H1 (cell line): Measurements from ENCODE around the gene ZNF3. TPM values are rescaled to one million over a fixed set of nuclear protein-coding genes. Genes with fewer than 3 reads are reported as not detected.
A peak's percentile ranks its signal among the peaks of the same experiment; 100 is the strongest.

ENCODE experiments used
- CTCF ChIA-PET: fragments of 300-600 bp; sonication (Branson Sonifier 250); formaldehyde crosslinking; loops from one replicate; lab custom pipeline; 2021; ENCODE audit not compliant: partially characterized antibody; lab: Charles Lee
- POLR2A ChIA-PET: fragments of 300-600 bp; sonication (Branson Sonifier 250); formaldehyde crosslinking; loops from one replicate; lab custom pipeline; 2021; ENCODE audit warnings: inconsistent platforms; ENCODE audit not compliant: partially characterized antibody; lab: Charles Lee
- DNase-seq, 2 experiments: peaks; one replicate each; pipeline versions ENCODE4 v3.0.0 to v3.0.0-alpha.2; 2010 to 2022; ENCODE audit warnings: low spot score in 2 of 2, low read depth in 1 of 2, mixed read lengths in 1 of 2
- FAIRE-seq: peaks from 2 replicates; lab custom pipeline; 2011; peaks lifted over from hg19 to GRCh38; lab: Jason Lieb, UNC
- H2AFZ ChIP-seq: 2 replicates; pipeline ENCODE4 v1.8.1; 2012; ENCODE audit warnings: low read length, inconsistent platforms
- H2AK5ac ChIP-seq: 2 replicates; pipeline ENCODE4 v1.6.1; 2013; ENCODE audit warnings: low read depth, low read length
- H2BK120ac ChIP-seq: replicated peaks from 2 replicates; pipeline ENCODE3; 2013; ENCODE audit warnings: low read depth, low read length, inconsistent platforms
- H2BK12ac ChIP-seq: 2 replicates; pipeline ENCODE4 v1.6.1; 2013; ENCODE audit warnings: low read depth, low read length
- H2BK15ac ChIP-seq: 2 replicates; pipeline ENCODE4 v1.6.1; 2013; ENCODE audit warnings: low read length
- H2BK20ac ChIP-seq: 2 replicates; pipeline ENCODE4 v1.6.1; 2013; ENCODE audit warnings: low read length
- H2BK5ac ChIP-seq: 2 replicates; pipeline ENCODE4 v1.6.1; 2013; ENCODE audit warnings: low read depth, low read length
- H3K14ac ChIP-seq: 2 replicates; pipeline ENCODE4 v1.6.1; 2013; ENCODE audit warnings: inconsistent platforms; ENCODE audit not compliant: insufficient read length
- H3K18ac ChIP-seq: 2 replicates; pipeline ENCODE4 v1.6.1; 2013; ENCODE audit warnings: low read length; ENCODE audit errors: extremely low read depth
- H3K23ac ChIP-seq: 2 replicates; pipeline ENCODE4 v1.6.1; 2013; ENCODE audit warnings: inconsistent platforms; ENCODE audit not compliant: insufficient read length
- H3K23me2 ChIP-seq: 2 replicates; pipeline ENCODE4 v1.6.1; 2013; ENCODE audit warnings: low read depth, low read length
- H3K27ac ChIP-seq: 2 replicates; pipeline ENCODE4 v1.6.1; 2011; ENCODE audit warnings: low read depth, low read length, inconsistent platforms
- H3K27me3 ChIP-seq, 4 experiments: replicated peaks in 1 of 4; 1 replicate in 1 of 4; 2 replicates in 3 of 4; pipeline versions ENCODE4 v1.6.1 to v1.8.1; 2011 to 2013; ENCODE audit warnings: low read length in 3 of 4, mild to moderate bottlenecking in 3 of 4, inconsistent platforms in 2 of 4, mixed read lengths in 2 of 4, moderate library complexity in 1 of 4; ENCODE audit not compliant: control insufficient read depth in 3 of 4, insufficient read depth in 3 of 4; ENCODE audit errors: extremely low read depth in 1 of 4
- H3K36me3 ChIP-seq, 4 experiments: 2 replicates each; pipeline versions ENCODE4 v1.6.1 to v1.8.1; 2011 to 2013; ENCODE audit warnings: mild to moderate bottlenecking in 4 of 4, low read length in 3 of 4, moderate library complexity in 2 of 4, control low read depth in 1 of 4, inconsistent platforms in 1 of 4; ENCODE audit not compliant: insufficient read depth in 4 of 4, control insufficient read depth in 2 of 4
- H3K4ac ChIP-seq: replicated peaks from 2 replicates; pipeline ENCODE3; 2013; ENCODE audit warnings: low read length, low read depth, mixed read lengths, inconsistent platforms; ENCODE audit not compliant: insufficient read length
- H3K4me1 ChIP-seq, 4 experiments: replicated peaks in 1 of 4; 1 replicate in 1 of 4; 2 replicates in 3 of 4; pipeline versions ENCODE4 v1.6.1 to v1.8.1; 2011 to 2013; ENCODE audit warnings: low read length in 3 of 4, inconsistent platforms in 2 of 4, mixed read lengths in 1 of 4; ENCODE audit not compliant: insufficient read depth in 4 of 4, control insufficient read depth in 3 of 4
- H3K4me2 ChIP-seq, 2 experiments: 2 replicates each; pipeline versions ENCODE4 v1.6.1 to v1.8.1; 2011 to 2013; ENCODE audit warnings: low read depth in 2 of 2, low read length in 2 of 2, control low read depth in 1 of 2, inconsistent platforms in 1 of 2, mild to moderate bottlenecking in 1 of 2; ENCODE audit not compliant: insufficient read depth in 1 of 2
- H3K4me3 ChIP-seq, 4 experiments: fragments of 200-600, 300-600 bp in 1 of 4; sonication (generic), shearing (Covaris generic), sonication (Bioruptor Twin) in 1 of 4; 2 replicates each; pipeline versions ENCODE4 v1.5.1 to v1.8.1; 2011 to 2016; ENCODE audit warnings: low read length in 4 of 4, low read depth in 3 of 4, control low read depth in 2 of 4, inconsistent platforms in 2 of 4, mild to moderate bottlenecking in 2 of 4, mixed read lengths in 1 of 4, moderate library complexity in 1 of 4; ENCODE audit not compliant: insufficient read depth in 2 of 4; ENCODE audit errors: extremely low read depth in 1 of 4
- H3K56ac ChIP-seq: replicated peaks from 2 replicates; pipeline ENCODE3; 2013; ENCODE audit warnings: low read depth, mild to moderate bottlenecking, mixed read lengths, low read length, inconsistent platforms; ENCODE audit not compliant: insufficient read length
- H3K79me1 ChIP-seq: 2 replicates; pipeline ENCODE4 v1.6.1; 2013; ENCODE audit warnings: low read depth, low read length, control low read depth
- H3K79me2 ChIP-seq, 2 experiments: 2 replicates each; pipeline versions ENCODE4 v1.6.1 to v1.8.1; 2012 to 2013; ENCODE audit warnings: low read length in 2 of 2, mild to moderate bottlenecking in 2 of 2, inconsistent platforms in 1 of 2; ENCODE audit not compliant: insufficient read depth in 2 of 2, control insufficient read depth in 1 of 2
- H3K9ac ChIP-seq, 4 experiments: replicated peaks in 1 of 4; 1 replicate in 1 of 4; 2 replicates in 3 of 4; pipeline versions ENCODE4 v1.6.1 to v1.8.1; 2011 to 2013; ENCODE audit warnings: low read depth in 3 of 4, low read length in 3 of 4, control low read depth in 2 of 4, mild to moderate bottlenecking in 2 of 4, moderate library complexity in 2 of 4, inconsistent platforms in 1 of 4; ENCODE audit errors: extremely low read depth in 1 of 4
- H3K9me3 ChIP-seq, 2 experiments: 2 replicates each; pipeline versions ENCODE4 v1.6.1 to v1.8.1; 2012 to 2013; ENCODE audit warnings: mild to moderate bottlenecking in 2 of 2, moderate library complexity in 2 of 2, control low read depth in 1 of 2, inconsistent platforms in 1 of 2, low read depth in 1 of 2, low read length in 1 of 2, mixed read lengths in 1 of 2; ENCODE audit not compliant: insufficient read depth in 2 of 2
- H4K20me1 ChIP-seq, 2 experiments: replicated peaks in 1 of 2; 2 replicates each; pipeline versions ENCODE3 to v1.8.1; 2011 to 2013; ENCODE audit warnings: inconsistent platforms in 2 of 2, low read length in 2 of 2, mild to moderate bottlenecking in 1 of 2; ENCODE audit not compliant: insufficient read depth in 2 of 2, control insufficient read depth in 1 of 2
- H4K5ac ChIP-seq: 2 replicates; pipeline ENCODE4 v1.6.1; 2013; ENCODE audit warnings: low read length, low read depth, mixed read lengths, inconsistent platforms; ENCODE audit not compliant: insufficient read length
- H4K8ac ChIP-seq: 2 replicates; pipeline ENCODE4 v1.8.0; 2013; ENCODE audit warnings: mild to moderate bottlenecking, moderate library complexity, low read length, inconsistent platforms; ENCODE audit not compliant: insufficient read depth; ENCODE audit errors: extremely low read depth
- H4K91ac ChIP-seq: replicated peaks from 2 replicates; pipeline ENCODE3; 2013; ENCODE audit warnings: low read length, mixed read lengths, inconsistent platforms; ENCODE audit not compliant: insufficient read length
- BACH1 ChIP-seq: IDR thresholded peaks from 2 replicates; pipeline ENCODE4 v1.6.1; 2012; ENCODE audit warnings: low read length, improper control_type of control experiment
- HDAC2 ChIP-seq, 2 experiments: fragments of 300-600 bp in 1 of 2; sonication (generic) in 1 of 2; IDR thresholded peaks; 2 replicates each; pipeline ENCODE4 v1.6.1; 2011 to 2012; ENCODE audit warnings: low read depth in 2 of 2, low read length in 2 of 2, mild to moderate bottlenecking in 2 of 2, moderate library complexity in 2 of 2, borderline replicate concordance in 1 of 2, inconsistent platforms in 1 of 2
- KDM1A ChIP-seq: fragments of 200-600, 300-600 bp; sonication (generic); IDR thresholded peaks from 2 replicates; pipeline ENCODE4 v1.7.1; 2016; ENCODE audit warnings: mild to moderate bottlenecking, low read length, borderline replicate concordance
- POLR2AphosphoS5 ChIP-seq: IDR thresholded peaks from 2 replicates; pipeline ENCODE4 v1.6.1; 2011; ENCODE audit warnings: low read depth, low read length
- WGBS, 2 experiments: shearing (Covaris generic) in 1 of 2; methylation state at CpG; one replicate each; pipeline versions ENCODE4 v1.1.6 to v1.1.7; 2013 to 2015; ENCODE audit warnings: low lambda C conversion rate in 2 of 2, mixed read lengths in 2 of 2, inconsistent platforms in 1 of 2, low coverage in 1 of 2, missing lambda C conversion rate in 1 of 2; ENCODE audit not compliant: insufficient replicate concordance in 2 of 2, insufficient coverage in 1 of 2, insufficient read length in 1 of 2; ENCODE audit errors: extremely low coverage in 1 of 2, missing lambda C conversion rate in 1 of 2; 5-methylcytosine and 5-hydroxymethylcytosine counted together
- polyA plus RNA-seq, 7 experiments: library from polyadenylated mRNA; depleted of rRNA in 3 of 7; stranded (reverse) in 5 of 7; unstranded in 2 of 7; fragments of >200 nt in 5 of 7; fragments of 200-250 nt in 2 of 7; gene quantifications; 1 replicate in 5 of 7; 2 replicates in 1 of 7; 4 replicates in 1 of 7; pipeline versions ENCODE4 v1.2.1 to v1.2.3, GENCODE V29; 2011 to 2013; ENCODE audit warnings: missing spikeins in 2 of 7, mixed read lengths in 2 of 7
- total RNA-seq: library from RNA; stranded (reverse); fragmentation: NEBNext Ultra II Directional; extraction: Animal tissue kit (Norgen Biotek cat#: 25700); gene quantifications from 2 replicates; pipeline ENCODE4 v1.2.1, GENCODE V29; 2021

Gene ZNF3
- total and polyA plus RNA-seq, 2 of the 8 experiments (the other 6 are each of a cell fraction or from before 2014, with no cell fraction given) = 26.9 to 49.1 TPM

DNA sequence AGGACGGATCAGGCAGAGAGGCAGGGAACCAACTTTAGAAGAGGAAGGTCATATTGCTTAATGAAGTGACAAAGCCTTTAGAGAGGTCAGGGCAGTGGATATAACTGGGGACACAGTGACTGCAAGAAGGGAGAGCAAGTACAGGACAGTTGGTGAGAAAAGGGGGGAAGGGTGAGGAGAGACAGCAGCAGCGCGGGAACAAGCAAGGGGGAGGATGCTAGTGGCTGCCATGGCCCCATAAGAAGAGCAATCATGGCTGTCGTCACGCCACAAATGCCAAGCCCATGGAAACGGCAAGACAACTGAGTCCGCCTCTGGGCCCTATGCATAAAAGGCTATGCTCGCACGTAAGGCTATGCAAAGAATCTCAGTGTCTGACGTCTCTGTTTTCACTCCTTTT is 9.1 kb downstream of the ZNF3 start:
- Histone ChIP-seq H3K79me2 (peaks cover 4 to 11% of the 10 kb centered on the region in 2 experiments), H2BK20ac (no peak overlapping the region), H3K9me3 (peaks cover 68 to 74% of the 10 kb centered on the region in 2 experiments), H2BK120ac (no peak overlapping the region), H3K23ac (no peak overlapping the region), H4K91ac (no peak overlapping the region), H3K18ac (no peak overlapping the region), H3K23me2 (no peaks in the 10 kb centered on the region), H3K4me3 (0 out of 8 replicates have a peak overlapping the region, but pooled peaks of 1 of the 4 experiments have one; percentile 9), H3K4me1 (no peaks in the 10 kb centered on the region), H4K5ac (no peak overlapping the region), H2BK5ac (no peak overlapping the region), H4K20me1 (no peaks in the 10 kb centered on the region), H2BK12ac (no peak overlapping the region), H3K9ac (no peak overlapping the region), H3K56ac (no peak overlapping the region), H3K14ac (no peak overlapping the region), H3K4me2 (no peak overlapping the region), H3K27ac (no peak overlapping the region), H4K8ac (no peak overlapping the region), H2AK5ac (no peak overlapping the region), H3K4ac (no peak overlapping the region), H3K27me3 (no peaks in the 10 kb centered on the region; a peak in 1 of 7 replicates), H2AFZ (no peak overlapping the region), H3K36me3 (peaks cover 66 to 93% (median 84%) of the 10 kb centered on the region in 4 experiments), H3K79me1 (no peaks in the 10 kb centered on the region; the same call in none of the 2 replicates), H2BK15ac (no peak overlapping the region)
- ChIA-PET CTCF (interaction anchor here (0.9 to 2.0 kb wide), 3 partner anchors 14 to 159 kb away, joined by 3 to 6 read pairs (median 5); no protein-coding TSS in a partner anchor), POLR2A (interaction anchor here (0.6 to 19.6 kb wide), 10 partner anchors 8 to 128 kb away, joined by 3 to 294 read pairs (median 4); partner anchors contain the start of genes MCM7, ZNF3 and ZSCAN21)
- TF ChIP-seq POLR2AphosphoS5 (peak; percentile 58; the same call in 1 of the 2 replicates), BACH1 (no peak), HDAC2 (IDR thresholded peaks at IDR 0.05; ENCODE audit: borderline replicate concordance in 1 of 2, low read depth in 2 of 2, low read length in 2 of 2) (no peak), KDM1A (no peak)
- FAIRE-seq = no peak
- WGBS, 2 experiments = 94% methylated on average over 10 of the region's 10 CpGs; no CpG with 5 or more reads in 1 of the 2 experiments
- no peak for DNase-seq
